ENCODE data around the gene RBSN. TPM values are rescaled to one million over a fixed set of nuclear protein-coding genes. Genes with fewer than 3 reads are reported as not detected.

The RBSN gene
- total and polyA plus RNA-seq, 2 experiments from 2014 or later: 10.6 to 26.5 TPM

DNA sequence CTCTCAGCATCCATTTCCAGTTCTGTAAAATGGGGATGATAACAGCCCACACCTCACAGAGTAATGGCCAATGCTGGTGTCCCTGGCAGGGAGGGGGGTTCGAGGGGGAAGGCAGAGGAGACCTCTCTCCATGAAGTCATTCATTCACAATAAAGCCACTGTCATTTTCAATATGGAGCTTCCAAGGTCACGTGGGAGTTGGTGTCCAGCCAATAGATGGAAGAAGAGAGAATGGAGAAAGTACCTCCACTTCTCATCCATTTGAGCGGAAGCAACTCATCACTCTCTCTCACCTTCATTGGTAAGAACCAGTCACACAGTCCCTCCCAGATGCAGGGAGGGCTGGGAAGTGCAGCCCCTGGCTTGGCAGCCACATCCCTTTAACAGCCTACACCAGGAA lies 14.9 kb upstream of the RBSN start:
- Mint-ChIP-seq H3K27ac (no peak overlapping the region), H3K36me3 (ENCODE audit: low read depth) (no peaks in the 10 kb centered on the region), H3K9me3 (peaks cover 2% of the 10 kb centered on the region; the same call in 1 of the 3 replicates), H3K4me3 (no peak overlapping the region), H3K4me1 (peaks cover 25% of the 10 kb centered on the region), H3K27me3 (ENCODE audit: insufficient read depth, low read depth, poor library complexity) (peaks cover 12% of the 10 kb centered on the region)
- no peak overlapping the region; the same call in 1 of the 2 replicates for H3K4me3 ChIP-seq
- no peaks in the 10 kb centered on the region for H3K27me3 ChIP-seq (ENCODE audit: insufficient read depth)
- H3K9me2 ChIP-seq (ENCODE audit: insufficient read depth): no peaks in the 10 kb centered on the region
- no peak for TF ChIP-seq ZNF114 (CRISPR knock-in tag; IDR thresholded peaks at IDR 0.05)
- TF ChIP-seq, protein P1, sequence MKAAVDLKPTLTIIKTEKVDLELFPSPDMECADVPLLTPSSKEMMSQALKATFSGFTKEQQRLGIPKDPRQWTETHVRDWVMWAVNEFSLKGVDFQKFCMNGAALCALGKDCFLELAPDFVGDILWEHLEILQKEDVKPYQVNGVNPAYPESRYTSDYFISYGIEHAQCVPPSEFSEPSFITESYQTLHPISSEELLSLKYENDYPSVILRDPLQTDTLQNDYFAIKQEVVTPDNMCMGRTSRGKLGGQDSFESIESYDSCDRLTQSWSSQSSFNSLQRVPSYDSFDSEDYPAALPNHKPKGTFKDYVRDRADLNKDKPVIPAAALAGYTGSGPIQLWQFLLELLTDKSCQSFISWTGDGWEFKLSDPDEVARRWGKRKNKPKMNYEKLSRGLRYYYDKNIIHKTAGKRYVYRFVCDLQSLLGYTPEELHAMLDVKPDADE (IDR thresholded peaks at IDR 0.05): no peak
- TF ChIP-seq, protein P2, sequence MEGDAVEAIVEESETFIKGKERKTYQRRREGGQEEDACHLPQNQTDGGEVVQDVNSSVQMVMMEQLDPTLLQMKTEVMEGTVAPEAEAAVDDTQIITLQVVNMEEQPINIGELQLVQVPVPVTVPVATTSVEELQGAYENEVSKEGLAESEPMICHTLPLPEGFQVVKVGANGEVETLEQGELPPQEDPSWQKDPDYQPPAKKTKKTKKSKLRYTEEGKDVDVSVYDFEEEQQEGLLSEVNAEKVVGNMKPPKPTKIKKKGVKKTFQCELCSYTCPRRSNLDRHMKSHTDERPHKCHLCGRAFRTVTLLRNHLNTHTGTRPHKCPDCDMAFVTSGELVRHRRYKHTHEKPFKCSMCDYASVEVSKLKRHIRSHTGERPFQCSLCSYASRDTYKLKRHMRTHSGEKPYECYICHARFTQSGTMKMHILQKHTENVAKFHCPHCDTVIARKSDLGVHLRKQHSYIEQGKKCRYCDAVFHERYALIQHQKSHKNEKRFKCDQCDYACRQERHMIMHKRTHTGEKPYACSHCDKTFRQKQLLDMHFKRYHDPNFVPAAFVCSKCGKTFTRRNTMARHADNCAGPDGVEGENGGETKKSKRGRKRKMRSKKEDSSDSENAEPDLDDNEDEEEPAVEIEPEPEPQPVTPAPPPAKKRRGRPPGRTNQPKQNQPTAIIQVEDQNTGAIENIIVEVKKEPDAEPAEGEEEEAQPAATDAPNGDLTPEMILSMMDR (conservative IDR thresholded peaks at IDR 0.05; ENCODE audit: low read depth in 2 of 2): no peak
- no peak for TF ChIP-seq STAT1 (IDR thresholded peaks at IDR 0.05; ENCODE audit: unreplicated experiment)
- no peak for TF ChIP-seq POLR2AphosphoS5 (IDR thresholded peaks at IDR 0.05; ENCODE audit: low read depth)
- TF ChIP-seq, protein P3, sequence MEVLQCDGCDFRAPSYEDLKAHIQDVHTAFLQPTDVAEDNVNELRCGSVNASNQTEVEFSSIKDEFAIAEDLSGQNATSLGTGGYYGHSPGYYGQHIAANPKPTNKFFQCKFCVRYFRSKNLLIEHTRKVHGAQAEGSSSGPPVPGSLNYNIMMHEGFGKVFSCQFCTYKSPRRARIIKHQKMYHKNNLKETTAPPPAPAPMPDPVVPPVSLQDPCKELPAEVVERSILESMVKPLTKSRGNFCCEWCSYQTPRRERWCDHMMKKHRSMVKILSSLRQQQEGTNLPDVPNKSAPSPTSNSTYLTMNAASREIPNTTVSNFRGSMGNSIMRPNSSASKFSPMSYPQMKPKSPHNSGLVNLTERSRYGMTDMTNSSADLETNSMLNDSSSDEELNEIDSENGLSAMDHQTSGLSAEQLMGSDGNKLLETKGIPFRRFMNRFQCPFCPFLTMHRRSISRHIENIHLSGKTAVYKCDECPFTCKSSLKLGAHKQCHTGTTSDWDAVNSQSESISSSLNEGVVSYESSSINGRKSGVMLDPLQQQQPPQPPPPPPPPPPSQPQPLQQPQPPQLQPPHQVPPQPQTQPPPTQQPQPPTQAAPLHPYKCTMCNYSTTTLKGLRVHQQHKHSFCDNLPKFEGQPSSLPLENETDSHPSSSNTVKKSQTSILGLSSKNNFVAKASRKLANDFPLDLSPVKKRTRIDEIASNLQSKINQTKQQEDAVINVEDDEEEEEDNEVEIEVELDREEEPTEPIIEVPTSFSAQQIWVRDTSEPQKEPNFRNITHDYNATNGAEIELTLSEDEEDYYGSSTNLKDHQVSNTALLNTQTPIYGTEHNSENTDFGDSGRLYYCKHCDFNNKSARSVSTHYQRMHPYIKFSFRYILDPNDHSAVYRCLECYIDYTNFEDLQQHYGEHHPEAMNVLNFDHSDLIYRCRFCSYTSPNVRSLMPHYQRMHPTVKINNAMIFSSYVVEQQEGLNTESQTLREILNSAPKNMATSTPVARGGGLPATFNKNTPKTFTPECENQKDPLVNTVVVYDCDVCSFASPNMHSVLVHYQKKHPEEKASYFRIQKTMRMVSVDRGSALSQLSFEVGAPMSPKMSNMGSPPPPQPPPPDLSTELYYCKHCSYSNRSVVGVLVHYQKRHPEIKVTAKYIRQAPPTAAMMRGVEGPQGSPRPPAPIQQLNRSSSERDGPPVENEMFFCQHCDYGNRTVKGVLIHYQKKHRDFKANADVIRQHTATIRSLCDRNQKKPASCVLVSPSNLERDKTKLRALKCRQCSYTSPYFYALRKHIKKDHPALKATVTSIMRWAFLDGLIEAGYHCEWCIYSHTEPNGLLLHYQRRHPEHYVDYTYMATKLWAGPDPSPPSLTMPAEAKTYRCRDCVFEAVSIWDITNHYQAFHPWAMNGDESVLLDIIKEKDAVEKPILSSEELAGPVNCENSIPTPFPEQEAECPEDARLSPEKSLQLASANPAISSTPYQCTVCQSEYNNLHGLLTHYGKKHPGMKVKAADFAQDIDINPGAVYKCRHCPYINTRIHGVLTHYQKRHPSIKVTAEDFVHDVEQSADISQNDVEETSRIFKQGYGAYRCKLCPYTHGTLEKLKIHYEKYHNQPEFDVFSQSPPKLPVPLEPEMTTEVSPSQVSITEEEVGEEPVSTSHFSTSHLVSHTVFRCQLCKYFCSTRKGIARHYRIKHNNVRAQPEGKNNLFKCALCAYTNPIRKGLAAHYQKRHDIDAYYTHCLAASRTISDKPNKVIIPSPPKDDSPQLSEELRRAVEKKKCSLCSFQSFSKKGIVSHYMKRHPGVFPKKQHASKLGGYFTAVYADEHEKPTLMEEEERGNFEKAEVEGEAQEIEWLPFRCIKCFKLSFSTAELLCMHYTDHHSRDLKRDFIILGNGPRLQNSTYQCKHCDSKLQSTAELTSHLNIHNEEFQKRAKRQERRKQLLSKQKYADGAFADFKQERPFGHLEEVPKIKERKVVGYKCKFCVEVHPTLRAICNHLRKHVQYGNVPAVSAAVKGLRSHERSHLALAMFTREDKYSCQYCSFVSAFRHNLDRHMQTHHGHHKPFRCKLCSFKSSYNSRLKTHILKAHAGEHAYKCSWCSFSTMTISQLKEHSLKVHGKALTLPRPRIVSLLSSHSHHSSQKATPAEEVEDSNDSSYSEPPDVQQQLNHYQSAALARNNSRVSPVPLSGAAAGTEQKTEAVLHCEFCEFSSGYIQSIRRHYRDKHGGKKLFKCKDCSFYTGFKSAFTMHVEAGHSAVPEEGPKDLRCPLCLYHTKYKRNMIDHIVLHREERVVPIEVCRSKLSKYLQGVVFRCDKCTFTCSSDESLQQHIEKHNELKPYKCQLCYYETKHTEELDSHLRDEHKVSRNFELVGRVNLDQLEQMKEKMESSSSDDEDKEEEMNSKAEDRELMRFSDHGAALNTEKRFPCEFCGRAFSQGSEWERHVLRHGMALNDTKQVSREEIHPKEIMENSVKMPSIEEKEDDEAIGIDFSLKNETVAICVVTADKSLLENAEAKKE (CRISPR knock-in tag; IDR thresholded peaks at IDR 0.05): no peak
- no peak for TF ChIP-seq CREB1 (CRISPR knock-in tag; IDR thresholded peaks at IDR 0.05; ENCODE audit: low read depth)
- TF ChIP-seq EZH2phosphoT487 (IDR thresholded peaks at IDR 0.05; ENCODE audit: unreplicated experiment): no peak
- no peak for TF ChIP-seq JUNB (IDR thresholded peaks at IDR 0.05; ENCODE audit: unreplicated experiment)
- TF ChIP-seq NANOG (IDR thresholded peaks at IDR 0.05; ENCODE audit: borderline replicate concordance): no peak
- no peak for TF ChIP-seq EZH2 (IDR thresholded peaks at IDR 0.05; ENCODE audit: low read depth, unreplicated experiment)
- TF ChIP-seq ZNF331 (CRISPR knock-in tag; IDR thresholded peaks at IDR 0.05; ENCODE audit: low read depth): no peak
- TF ChIP-seq, protein P4, sequence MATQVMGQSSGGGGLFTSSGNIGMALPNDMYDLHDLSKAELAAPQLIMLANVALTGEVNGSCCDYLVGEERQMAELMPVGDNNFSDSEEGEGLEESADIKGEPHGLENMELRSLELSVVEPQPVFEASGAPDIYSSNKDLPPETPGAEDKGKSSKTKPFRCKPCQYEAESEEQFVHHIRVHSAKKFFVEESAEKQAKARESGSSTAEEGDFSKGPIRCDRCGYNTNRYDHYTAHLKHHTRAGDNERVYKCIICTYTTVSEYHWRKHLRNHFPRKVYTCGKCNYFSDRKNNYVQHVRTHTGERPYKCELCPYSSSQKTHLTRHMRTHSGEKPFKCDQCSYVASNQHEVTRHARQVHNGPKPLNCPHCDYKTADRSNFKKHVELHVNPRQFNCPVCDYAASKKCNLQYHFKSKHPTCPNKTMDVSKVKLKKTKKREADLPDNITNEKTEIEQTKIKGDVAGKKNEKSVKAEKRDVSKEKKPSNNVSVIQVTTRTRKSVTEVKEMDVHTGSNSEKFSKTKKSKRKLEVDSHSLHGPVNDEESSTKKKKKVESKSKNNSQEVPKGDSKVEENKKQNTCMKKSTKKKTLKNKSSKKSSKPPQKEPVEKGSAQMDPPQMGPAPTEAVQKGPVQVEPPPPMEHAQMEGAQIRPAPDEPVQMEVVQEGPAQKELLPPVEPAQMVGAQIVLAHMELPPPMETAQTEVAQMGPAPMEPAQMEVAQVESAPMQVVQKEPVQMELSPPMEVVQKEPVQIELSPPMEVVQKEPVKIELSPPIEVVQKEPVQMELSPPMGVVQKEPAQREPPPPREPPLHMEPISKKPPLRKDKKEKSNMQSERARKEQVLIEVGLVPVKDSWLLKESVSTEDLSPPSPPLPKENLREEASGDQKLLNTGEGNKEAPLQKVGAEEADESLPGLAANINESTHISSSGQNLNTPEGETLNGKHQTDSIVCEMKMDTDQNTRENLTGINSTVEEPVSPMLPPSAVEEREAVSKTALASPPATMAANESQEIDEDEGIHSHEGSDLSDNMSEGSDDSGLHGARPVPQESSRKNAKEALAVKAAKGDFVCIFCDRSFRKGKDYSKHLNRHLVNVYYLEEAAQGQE (IDR thresholded peaks at IDR 0.05; ENCODE audit: unreplicated experiment): no peak
- no peaks in the 10 kb centered on the region for H3K79me2 ChIP-seq (replicated peaks; ENCODE audit: insufficient read depth)
- no peak for DNase-seq (ENCODE audit: low spot score)
- H3K4me2 ChIP-seq: peak overlapping the region; percentile 64
- peak overlapping the region; percentile 80; the same call in 1 of the 2 replicates for H2AFZ ChIP-seq
- H3K36me3 ChIP-seq (ENCODE audit: insufficient read depth): no peaks in the 10 kb centered on the region
- no peaks in the 10 kb centered on the region for H3F3A ChIP-seq (replicated peaks; ENCODE audit: low read depth)
- ATAC-seq: peak; percentile 32
- H3K4me1 ChIP-seq (ENCODE audit: insufficient read depth): peaks cover 16% of the 10 kb centered on the region
- H3K27ac ChIP-seq (ENCODE audit: low read depth): no peak overlapping the region
- no peaks in the 10 kb centered on the region for H4K20me1 ChIP-seq (replicated peaks; ENCODE audit: insufficient read depth)

Data from GM23338 (cell line).